ENCODE data around the gene RRP15.
A peak's percentile ranks its signal among the peaks of the same experiment; 100 is the strongest.

RRP15 gene

GRCh38 chr1:218362418-218363076 is 77.5 kb downstream of the RRP15 start:
- DNase-seq: no peak
- ATAC-seq: no peak

DNA sequence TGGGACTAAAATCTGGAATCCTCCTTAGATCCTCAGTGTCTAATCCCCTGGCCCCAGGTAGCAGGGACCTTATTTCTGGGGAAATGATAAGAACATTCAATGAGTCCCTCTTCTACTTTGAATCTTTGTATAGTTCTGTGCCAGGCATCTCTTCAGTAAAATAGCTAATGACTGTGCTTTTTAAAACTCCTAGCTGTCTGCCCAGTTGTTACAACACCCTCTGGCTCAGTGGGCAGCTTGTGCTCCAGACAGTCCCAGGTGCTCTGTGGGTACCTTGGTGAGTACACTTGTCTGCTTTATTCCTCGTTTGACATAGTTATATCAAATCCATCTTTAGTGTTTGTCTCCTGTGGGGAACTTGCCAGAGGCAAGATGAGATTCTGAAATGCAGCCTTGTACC is 78.0 kb downstream of the RRP15 start:
- ATAC-seq (no peak), DNase-seq (no peak)

GRCh38 chr1:218364028-218364710 is 79.1 kb downstream of the RRP15 start:
- ATAC-seq (no peak), DNase-seq (no peak)

- ATAC-seq: no peak
- no peak for DNase-seq
These were observed 80.3 kb downstream of the RRP15 start for GRCh38 chr1:218365226-218365999.

GRCh38 chr1:218366322-218367052 is 81.4 kb downstream of the RRP15 start:
- ATAC-seq: no peak
- no peak for DNase-seq

- no peak for ATAC-seq
These were observed 82.0 kb downstream of the RRP15 start for GRCh38 chr1:218367118-218367517.

GRCh38 chr1:218368686-218369085 is 83.6 kb downstream of the RRP15 start:
- DNase-seq: no peak
- no peak for ATAC-seq

More at GRCh38 chr1:218367118-218367517, 82.0 kb downstream of the RRP15 start:
- DNase-seq: no peak

- DNase-seq (no peak), ATAC-seq (peak; percentile 50)
These were observed 84.8 kb downstream of the RRP15 start for GRCh38 chr1:218369688-218370511.

GRCh38 chr1:218371927-218372672 is 87.0 kb downstream of the RRP15 start:
- DNase-seq: no peak
- no peak for ATAC-seq

- ATAC-seq (no peak), DNase-seq (no peak)
These were observed 89.6 kb downstream of the RRP15 start for GRCh38 chr1:218374401-218375353.

DNA sequence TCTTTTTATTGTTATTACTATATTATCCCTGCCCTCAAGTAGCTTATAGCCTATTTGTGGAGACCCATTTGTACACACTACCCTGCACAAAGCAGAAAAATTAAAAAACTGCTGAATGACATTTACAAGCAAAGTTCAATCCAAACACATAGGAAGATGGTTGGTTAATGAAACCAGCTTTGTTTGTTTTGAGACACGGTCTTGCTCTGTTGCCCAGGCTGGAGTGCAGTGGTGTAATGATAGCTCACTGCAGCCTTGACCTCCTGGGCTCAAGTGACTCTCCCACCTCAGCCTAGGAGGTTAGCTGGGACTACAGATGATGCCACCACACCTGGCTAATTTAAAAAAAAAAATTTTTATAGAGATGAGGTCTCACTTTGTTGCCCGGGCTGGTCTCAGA is 91.6 kb downstream of the RRP15 start:
- DNase-seq (no peak), ATAC-seq (no peak)

DNA sequence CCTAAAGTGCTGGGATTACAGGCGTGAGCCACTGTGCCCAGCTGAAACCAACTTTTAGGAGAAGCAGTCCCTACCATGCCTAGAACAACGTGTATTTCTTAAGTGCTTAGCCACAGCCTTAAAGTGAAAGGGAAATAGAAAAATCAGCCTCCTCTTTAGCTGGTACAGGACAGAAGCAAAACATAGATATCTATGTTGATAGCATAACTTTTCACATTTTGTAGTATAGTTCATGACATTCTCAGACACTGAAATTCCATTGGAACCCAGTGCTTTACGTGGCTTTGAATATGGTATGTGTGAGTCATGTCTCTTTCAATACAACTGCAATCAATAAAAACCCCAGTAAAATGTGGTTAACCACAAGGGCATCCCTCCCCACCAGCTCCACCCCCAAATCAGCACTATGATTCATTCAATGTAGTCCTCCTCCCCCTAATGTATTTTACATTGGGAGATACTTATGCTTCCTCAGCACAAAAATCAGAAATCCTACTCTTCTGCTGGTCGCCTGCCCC is 92.1 kb downstream of the RRP15 start:
- peak; percentile 64 for DNase-seq
- ATAC-seq: peak; percentile 96

DNA sequence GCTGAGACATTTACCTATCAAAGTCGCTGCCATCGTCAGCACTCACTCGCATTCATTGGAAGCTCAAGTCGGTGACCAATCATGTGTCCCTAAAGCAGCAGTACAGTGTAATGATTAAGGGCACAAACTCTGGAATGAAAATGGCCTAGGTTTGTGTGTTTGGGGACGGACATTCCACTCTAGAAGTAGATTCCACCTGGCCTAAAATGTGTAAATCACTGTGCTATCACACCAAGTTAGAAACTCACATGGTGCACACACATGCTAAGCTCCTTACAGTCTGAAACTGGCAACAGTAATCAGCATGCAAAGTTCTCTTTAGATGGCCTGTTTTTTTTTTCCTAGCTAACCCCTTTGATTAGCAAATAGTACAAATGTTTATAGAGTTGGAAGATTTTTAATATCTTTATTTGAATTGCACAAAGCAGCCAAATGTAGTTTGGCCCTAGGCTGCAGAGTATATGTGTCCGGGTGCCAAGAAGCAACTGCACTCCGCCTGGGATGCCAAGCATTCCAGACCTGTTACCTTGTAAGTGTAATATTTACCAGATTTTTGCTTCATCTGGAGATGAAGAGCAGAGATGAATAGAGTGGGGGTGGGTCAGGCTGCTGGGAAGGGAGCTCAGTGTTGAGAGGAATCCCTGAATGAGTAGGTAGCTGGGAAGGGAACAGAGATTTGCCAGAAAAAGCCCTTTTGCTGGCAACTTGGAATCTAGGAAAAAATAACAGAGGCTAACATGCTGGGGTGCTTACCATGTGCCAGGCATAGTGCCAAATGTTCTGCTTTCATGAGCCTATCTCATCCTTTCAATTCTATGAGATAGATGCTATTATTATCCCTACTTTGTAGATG is 95.3 kb downstream of the RRP15 start:
- ATAC-seq (no peak), DNase-seq (no peak)

GRCh38 chr1:218382261-218382660 is 97.2 kb downstream of the RRP15 start:
- no peak for DNase-seq
- ATAC-seq: no peak

DNA sequence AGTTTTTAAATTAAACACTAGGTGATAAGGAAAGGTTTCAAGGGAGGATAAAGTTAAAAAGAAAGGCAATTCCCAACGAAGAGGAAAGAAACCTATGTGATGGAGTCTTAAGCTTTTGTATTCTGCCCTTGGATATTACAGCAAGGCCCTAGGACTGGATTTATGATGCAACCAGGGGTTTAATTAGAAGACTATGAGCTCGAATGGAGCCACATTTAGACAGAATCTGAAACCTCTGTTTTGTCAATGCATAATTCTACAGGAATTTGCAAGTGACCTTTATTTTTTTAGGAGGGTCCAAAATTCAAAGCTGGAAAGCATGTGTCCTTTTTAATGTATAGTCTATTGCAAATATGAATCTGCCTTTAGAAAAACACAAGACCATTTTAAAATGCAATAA is 98.0 kb downstream of the RRP15 start:
- ATAC-seq: no peak
- DNase-seq: no peak

- DNase-seq (no peak), ATAC-seq (no peak)
These were observed 98.6 kb downstream of the RRP15 start for GRCh38 chr1:218383681-218384080.

DNA sequence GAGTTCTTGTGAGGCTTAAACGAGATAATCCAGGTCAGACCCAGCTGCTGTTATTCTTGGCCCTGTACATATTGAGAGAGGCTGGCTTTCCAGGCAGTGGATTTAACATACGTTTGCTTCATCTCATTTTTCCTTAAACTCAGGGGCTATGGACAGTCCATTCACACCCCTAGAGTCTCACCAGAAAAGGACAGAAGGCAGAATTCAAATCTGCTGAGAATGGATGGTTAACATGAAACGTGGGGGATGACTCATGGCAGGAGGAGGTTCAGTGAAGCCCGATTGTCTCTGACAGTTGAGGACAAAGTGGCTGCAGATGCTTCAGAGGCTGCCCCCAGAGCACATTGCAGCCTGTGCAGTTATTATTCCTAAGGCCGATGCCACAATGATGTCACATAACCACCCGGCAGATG is 99.5 kb downstream of the RRP15 start:
- ATAC-seq (no peak), DNase-seq (no peak)
